ENCODE results near the gene E2F4.

GRCh38 chr16:67156143-67156844 is 35.7 kb upstream of the E2F4 start:
- TF ChIP-seq ZFX (IDR thresholded peaks at IDR 0.05) (no peak), CTCF (conservative IDR thresholded peaks at IDR 0.05) (no peak)
